Fibroblast of lung (primary cell): ENCODE data around the gene DMXL1. TPM values are rescaled to one million over a fixed set of nuclear protein-coding genes. Genes with fewer than 3 reads are reported as not detected.

ENCODE experiments used
- DNase-seq, 2 donors: peaks; one replicate each; pipeline versions ENCODE4 v3.0.0 to v3.0.0-alpha.2; 2010; ENCODE audit warnings: low read depth in 2 of 2
- H2AFZ ChIP-seq: 2 replicates; pipeline ENCODE4 v1.5.1; 2012; ENCODE audit warnings: low read length, control low read depth, inconsistent platforms
- H3K27ac ChIP-seq: 2 replicates; pipeline ENCODE4 v1.5.1; 2011; ENCODE audit warnings: low read length, control low read depth; ENCODE audit not compliant: insufficient read depth
- H3K27me3 ChIP-seq: 2 replicates; pipeline ENCODE4 v1.5.1; 2011; ENCODE audit warnings: mild to moderate bottlenecking, low read length; ENCODE audit not compliant: control insufficient read depth, insufficient read depth
- H3K36me3 ChIP-seq: 2 replicates; pipeline ENCODE4 v1.5.1; 2011; ENCODE audit warnings: low read length; ENCODE audit not compliant: control insufficient read depth, insufficient read depth
- H3K4me1 ChIP-seq: 2 replicates; pipeline ENCODE4 v1.5.1; 2011; ENCODE audit warnings: low read length; ENCODE audit not compliant: control insufficient read depth, insufficient read depth; ENCODE audit errors: extremely low read depth
- H3K4me2 ChIP-seq: 2 replicates; pipeline ENCODE4 v1.5.1; 2011; ENCODE audit warnings: low read length, control low read depth; ENCODE audit not compliant: insufficient read depth; ENCODE audit errors: extremely low read depth
- H3K4me3 ChIP-seq, 4 experiments: fragments of 200-600 bp in 1 of 4; sonication (generic) in 1 of 4; replicated peaks in 1 of 4; 2 replicates each; pipeline ENCODE4 v1.5.1; 2011 to 2016; ENCODE audit warnings: low read length in 4 of 4, low read depth in 3 of 4, mild to moderate bottlenecking in 3 of 4, control low read depth in 2 of 4, inconsistent platforms in 1 of 4, mixed read lengths in 1 of 4; ENCODE audit not compliant: insufficient read depth in 1 of 4; ENCODE audit errors: control extremely low read depth in 1 of 4
- H3K79me2 ChIP-seq: 2 replicates; pipeline ENCODE4 v1.5.1; 2012; ENCODE audit warnings: mild to moderate bottlenecking, low read length, inconsistent platforms; ENCODE audit not compliant: control insufficient read depth, insufficient read depth
- H3K9ac ChIP-seq: 2 replicates; pipeline ENCODE4 v1.5.1; 2011; ENCODE audit warnings: mild to moderate bottlenecking, low read length, control low read depth; ENCODE audit not compliant: insufficient read depth
- H3K9me3 ChIP-seq: 2 replicates; pipeline ENCODE4 v1.5.1; 2012; ENCODE audit warnings: low read depth, low read length; ENCODE audit not compliant: control insufficient read depth, insufficient read depth
- H4K20me1 ChIP-seq: 2 replicates; pipeline ENCODE4 v1.5.1; 2011; ENCODE audit warnings: low read length; ENCODE audit not compliant: control insufficient read depth, insufficient read depth; ENCODE audit errors: extremely low read depth
- EZH2 ChIP-seq: IDR thresholded peaks from 2 replicates; pipeline ENCODE4 v1.5.1; 2012; ENCODE audit warnings: low read length, control low read depth, mild to moderate bottlenecking; ENCODE audit errors: missing control alignments
- polyA plus RNA-seq, 2 donors: library from polyadenylated mRNA; depleted of rRNA in 1 of 2; stranded (reverse) in 1 of 2; unstranded in 1 of 2; fragments of >200 nt; gene quantifications; 2 replicates each; pipeline ENCODE4 v1.2.1, GENCODE V29; 2011 to 2012; ENCODE audit warnings: missing spikeins in 1 of 2
- total RNA-seq: library from RNA; depleted of rRNA; stranded (reverse); fragments of >200 nt; gene quantifications from 2 replicates; pipeline ENCODE4 v1.2.1, GENCODE V29; 2014
- TF ChIP-seq, protein P1 (sequence below), 2 donors: IDR thresholded peaks in 1 of 2; conservative IDR thresholded peaks in 1 of 2; 1 replicate in 1 of 2; 2 replicates in 1 of 2; pipeline ENCODE4 v1.5.1; 2011 to 2012; ENCODE audit warnings: low read length in 2 of 2, control low read depth in 1 of 2, inconsistent platforms in 1 of 2, low read depth in 1 of 2, mild to moderate bottlenecking in 1 of 2

The DMXL1 gene
- total and polyA plus RNA-seq, 2 donors (not counting 1 experiment from before 2014, with no cell fraction given), result 21.1 to 59.5 TPM

DNA sequence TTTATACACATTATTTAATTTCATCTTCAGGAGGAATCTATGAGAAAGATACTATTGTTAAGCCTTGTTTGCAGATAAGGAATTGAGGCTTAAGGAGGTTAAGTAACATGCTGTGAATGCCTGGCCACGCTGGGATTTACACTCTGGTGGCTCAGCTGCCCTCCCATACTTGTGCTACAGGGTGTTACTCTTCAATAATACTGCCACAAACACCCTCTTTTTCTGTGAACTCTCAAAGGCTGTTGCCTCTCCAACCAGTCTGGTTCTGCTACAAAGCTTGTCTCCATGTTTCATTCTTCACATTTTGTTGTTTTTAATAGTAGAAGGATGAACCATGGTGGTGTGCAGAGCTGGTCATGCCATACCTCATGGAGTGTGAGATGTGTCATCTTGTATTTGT lies 208.2 kb downstream of the DMXL1 start:
- no peaks in the 10 kb centered on the region for H3K27me3 ChIP-seq
- H3K9me3 ChIP-seq, result no peaks in the 10 kb centered on the region
- H2AFZ ChIP-seq, result no peak overlapping the region
- H3K79me2 ChIP-seq, result no peaks in the 10 kb centered on the region
- H3K4me1 ChIP-seq, result peaks cover 5% of the 10 kb centered on the region
- no peak overlapping the region for H3K27ac ChIP-seq
- H3K36me3 ChIP-seq, result no peaks in the 10 kb centered on the region
- no peak overlapping the region for H3K4me2 ChIP-seq
- no peak overlapping the region for H3K4me3 ChIP-seq
- H4K20me1 ChIP-seq, result no peaks in the 10 kb centered on the region
- TF ChIP-seq EZH2, result no peak
- TF ChIP-seq, protein P1, sequence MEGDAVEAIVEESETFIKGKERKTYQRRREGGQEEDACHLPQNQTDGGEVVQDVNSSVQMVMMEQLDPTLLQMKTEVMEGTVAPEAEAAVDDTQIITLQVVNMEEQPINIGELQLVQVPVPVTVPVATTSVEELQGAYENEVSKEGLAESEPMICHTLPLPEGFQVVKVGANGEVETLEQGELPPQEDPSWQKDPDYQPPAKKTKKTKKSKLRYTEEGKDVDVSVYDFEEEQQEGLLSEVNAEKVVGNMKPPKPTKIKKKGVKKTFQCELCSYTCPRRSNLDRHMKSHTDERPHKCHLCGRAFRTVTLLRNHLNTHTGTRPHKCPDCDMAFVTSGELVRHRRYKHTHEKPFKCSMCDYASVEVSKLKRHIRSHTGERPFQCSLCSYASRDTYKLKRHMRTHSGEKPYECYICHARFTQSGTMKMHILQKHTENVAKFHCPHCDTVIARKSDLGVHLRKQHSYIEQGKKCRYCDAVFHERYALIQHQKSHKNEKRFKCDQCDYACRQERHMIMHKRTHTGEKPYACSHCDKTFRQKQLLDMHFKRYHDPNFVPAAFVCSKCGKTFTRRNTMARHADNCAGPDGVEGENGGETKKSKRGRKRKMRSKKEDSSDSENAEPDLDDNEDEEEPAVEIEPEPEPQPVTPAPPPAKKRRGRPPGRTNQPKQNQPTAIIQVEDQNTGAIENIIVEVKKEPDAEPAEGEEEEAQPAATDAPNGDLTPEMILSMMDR (conservative IDR thresholded peaks at IDR 0.05 in 1 of 2, IDR thresholded peaks at IDR 0.05 in 1 of 2; ENCODE audit: low read depth in 1 of 2, low read length in 2 of 2), result no peak
- DNase-seq, result no peak
- H3K9ac ChIP-seq, result no peak overlapping the region

DNA sequence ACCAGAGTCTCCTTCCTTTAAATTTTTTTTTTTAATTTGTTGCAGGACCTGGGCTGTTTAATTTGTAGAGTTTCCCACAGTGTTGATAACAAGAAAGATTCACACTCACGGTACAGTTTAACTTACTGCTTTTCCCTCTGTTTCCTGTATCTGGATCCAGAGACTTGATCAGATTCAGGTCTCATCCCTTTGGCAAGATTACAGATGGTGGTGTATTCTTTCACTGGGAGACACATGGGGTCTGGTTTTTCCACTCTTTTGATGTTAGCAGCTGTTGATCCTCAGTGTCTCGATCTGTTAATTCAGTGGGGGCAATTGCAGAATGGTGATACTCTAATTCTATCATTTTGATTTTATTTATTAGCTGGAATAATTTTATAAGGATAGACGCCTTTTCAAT lies 209.5 kb downstream of the DMXL1 start:
- H2AFZ ChIP-seq, result no peak overlapping the region
- no peak overlapping the region for H3K9ac ChIP-seq
- H3K36me3 ChIP-seq, result no peaks in the 10 kb centered on the region
- H4K20me1 ChIP-seq, result no peaks in the 10 kb centered on the region
- no peaks in the 10 kb centered on the region for H3K27me3 ChIP-seq
- no peaks in the 10 kb centered on the region for H3K9me3 ChIP-seq
- no peak overlapping the region for H3K27ac ChIP-seq
- H3K4me1 ChIP-seq, result no peaks in the 10 kb centered on the region
- H3K4me2 ChIP-seq, result no peak overlapping the region
- DNase-seq, result no peak
- TF ChIP-seq, protein P1 (conservative IDR thresholded peaks at IDR 0.05 in 1 of 2, IDR thresholded peaks at IDR 0.05 in 1 of 2; ENCODE audit: low read depth in 1 of 2, low read length in 2 of 2), result no peak
- no peak for TF ChIP-seq EZH2
- H3K79me2 ChIP-seq, result no peaks in the 10 kb centered on the region
- no peak overlapping the region for H3K4me3 ChIP-seq

DNA sequence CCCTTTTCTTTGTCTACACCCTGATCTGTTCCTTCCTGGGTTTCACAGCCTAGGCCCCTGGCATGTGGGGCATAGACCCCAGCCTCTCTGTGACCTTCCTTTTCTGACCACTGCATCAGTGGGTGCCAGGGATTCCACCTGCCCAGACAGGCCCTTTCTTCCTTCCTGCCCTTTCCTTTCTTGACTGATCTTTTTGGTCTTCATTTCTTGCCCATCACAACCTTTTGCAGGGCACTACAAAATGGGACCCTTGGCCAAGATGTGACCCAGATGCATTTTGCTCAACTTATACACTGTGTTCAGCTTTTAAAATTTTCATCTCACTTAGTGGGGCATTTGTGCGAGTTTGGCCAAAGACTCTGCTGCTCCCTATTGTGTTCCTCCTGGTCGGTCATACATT lies 211.7 kb downstream of the DMXL1 start:
- H3K4me1 ChIP-seq, result no peaks in the 10 kb centered on the region
- H3K9ac ChIP-seq, result no peak overlapping the region
- no peaks in the 10 kb centered on the region for H3K36me3 ChIP-seq
- H3K79me2 ChIP-seq, result no peaks in the 10 kb centered on the region
- no peak for DNase-seq
- no peaks in the 10 kb centered on the region for H4K20me1 ChIP-seq
- H3K9me3 ChIP-seq, result no peaks in the 10 kb centered on the region
- no peak overlapping the region for H3K4me2 ChIP-seq
- H3K27ac ChIP-seq, result no peak overlapping the region
- no peak overlapping the region for H3K4me3 ChIP-seq
- TF ChIP-seq, protein P1 (conservative IDR thresholded peaks at IDR 0.05 in 1 of 2, IDR thresholded peaks at IDR 0.05 in 1 of 2; ENCODE audit: low read depth in 1 of 2, low read length in 2 of 2), result no peak
- TF ChIP-seq EZH2, result no peak
- no peak overlapping the region for H2AFZ ChIP-seq
- no peaks in the 10 kb centered on the region for H3K27me3 ChIP-seq
